B cell (primary cell): Measurements from ENCODE around the gene STAM.

Experiments
- CTCF ChIP-seq: fragments of 200-600 bp; IDR thresholded peaks from one replicate; pipeline ENCODE4 v1.8.0; 2022; ENCODE audit warnings: antibody characterized with exemption, mild to moderate bottlenecking
- EZH2 ChIP-seq: IDR thresholded peaks from 2 replicates; pipeline ENCODE4 v1.6.1; 2012; ENCODE audit warnings: borderline replicate concordance, low read depth, mild to moderate bottlenecking, moderate library complexity, low read length; ENCODE audit not compliant: insufficient read depth, poor library complexity, severe bottlenecking

GRCh38 chr10:17655009-17655408, 11.1 kb downstream of the STAM start:
- TF ChIP-seq CTCF = no peak
- TF ChIP-seq EZH2 = no peak
